SK-N-MC (cell line): ENCODE results near the gene C1orf94.

ENCODE experiments used
- EZH2 ChIP-seq: fragments of 200-600 bp; sonication (generic); IDR thresholded peaks from one replicate; pipeline ENCODE4 v1.6.1; 2017; ENCODE audit warnings: antibody characterized with exemption
- POLR2AphosphoS5 ChIP-seq: IDR thresholded peaks from 2 replicates; pipeline ENCODE4 v1.6.1; 2012; ENCODE audit warnings: mild to moderate bottlenecking, low read depth, low read length, borderline replicate concordance

GRCh38 chr1:34190692-34191091, 14.0 kb downstream of the C1orf94 start:
- TF ChIP-seq EZH2 (no peak), POLR2AphosphoS5 (no peak)
